Activated naive CD4-positive, alpha-beta T cell treated with anti-CD3 and anti-CD28 coated beads, Interleukin-2, amount 10 ng/mL, durations not matched to agents 7 days and 5 days (primary cell): ENCODE measurements around the gene LAMC3.
A peak's percentile ranks its signal among the peaks of the same experiment; 100 is the strongest.
"Not testable (repeated sequence)": the region's sequence is repeated elsewhere in the genome, so short reads cannot be mapped to it uniquely, and the experiment has no call there.

ENCODE experiments used
- CTCF ChIA-PET: fragments of 350-600 bp; sonication (Branson Sonifier 250); formaldehyde crosslinking; loops from one replicate; lab custom pipeline; 2021; ENCODE audit warnings: antibody characterized with exemption; lab: Charles Lee
- DNase-seq: peaks from one replicate; pipeline ENCODE4 v3.0.0-alpha.2; 2020
- H3K27ac Mint-ChIP-seq: one replicate; pipeline ENCODE4 v1.8.0; 2021; ENCODE audit warnings: mild to moderate bottlenecking, moderate library complexity, mixed read lengths
- H3K27me3 Mint-ChIP-seq: one replicate; pipeline ENCODE4 v1.8.0; 2021; ENCODE audit warnings: mild to moderate bottlenecking, mixed read lengths
- H3K36me3 Mint-ChIP-seq: one replicate; pipeline ENCODE4 v1.8.0; 2021; ENCODE audit warnings: mixed read lengths
- H3K4me1 Mint-ChIP-seq: one replicate; pipeline ENCODE4 v1.8.0; 2021; ENCODE audit warnings: mixed read lengths
- H3K4me3 Mint-ChIP-seq: one replicate; pipeline ENCODE4 v1.8.0; 2021; ENCODE audit warnings: mild to moderate bottlenecking, moderate library complexity, mixed read lengths
- H3K9me3 Mint-ChIP-seq: one replicate; pipeline ENCODE4 v1.8.0; 2021; ENCODE audit warnings: mixed read lengths

LAMC3 gene

GRCh38 chr9:130992682-130993032, 16.3 kb upstream of the LAMC3 start:
- no peak overlapping the region for H3K4me3 Mint-ChIP-seq
- no peak overlapping the region for H3K27ac Mint-ChIP-seq
- H3K4me1 Mint-ChIP-seq = no peaks in the 10 kb centered on the region
- CTCF ChIA-PET = no interaction called here
- H3K36me3 Mint-ChIP-seq = no peaks in the 10 kb centered on the region
- no peak for DNase-seq
- no peaks in the 10 kb centered on the region for H3K9me3 Mint-ChIP-seq
- H3K27me3 Mint-ChIP-seq = no peaks in the 10 kb centered on the region

GRCh38 chr9:130993303-130994030, 15.5 kb upstream of the LAMC3 start:
- Mint-ChIP-seq H3K4me3 (no peak overlapping the region), H3K9me3 (no peaks in the 10 kb centered on the region), H3K4me1 (no peaks in the 10 kb centered on the region), H3K27ac (no peak overlapping the region), H3K36me3 (no peaks in the 10 kb centered on the region), H3K27me3 (peaks cover 3% of the 10 kb centered on the region)
- CTCF ChIA-PET = no interaction called here
- no peak for DNase-seq

- H3K4me3 Mint-ChIP-seq = no peak overlapping the region
- no peaks in the 10 kb centered on the region for H3K4me1 Mint-ChIP-seq
- no peak for DNase-seq
- CTCF ChIA-PET = no interaction called here
- H3K27me3 Mint-ChIP-seq = peaks cover 13% of the 10 kb centered on the region
- no peaks in the 10 kb centered on the region for H3K36me3 Mint-ChIP-seq
- H3K27ac Mint-ChIP-seq = no peak overlapping the region
- H3K9me3 Mint-ChIP-seq = no peaks in the 10 kb centered on the region
Observed at GRCh38 chr9:130994135-130995085, 14.6 kb upstream of the LAMC3 start.

- Mint-ChIP-seq H3K27ac (no peak overlapping the region), H3K4me3 (no peak overlapping the region), H3K9me3 (no peaks in the 10 kb centered on the region), H3K27me3 (peaks cover 20% of the 10 kb centered on the region), H3K36me3 (no peaks in the 10 kb centered on the region), H3K4me1 (no peaks in the 10 kb centered on the region)
- CTCF ChIA-PET = no interaction called here
- DNase-seq = no peak
Observed at GRCh38 chr9:130995086-130996011, 13.6 kb upstream of the LAMC3 start.

- Mint-ChIP-seq H3K4me1 (no peaks in the 10 kb centered on the region), H3K4me3 (no peak overlapping the region), H3K9me3 (no peaks in the 10 kb centered on the region), H3K27ac (no peak overlapping the region), H3K36me3 (no peaks in the 10 kb centered on the region), H3K27me3 (peaks cover 29% of the 10 kb centered on the region)
- CTCF ChIA-PET = interaction anchor here (1.0 kb wide), 1 partner anchor 50 kb away, joined by 3 read pairs; no protein-coding TSS in a partner anchor
- no peak for DNase-seq
Observed at GRCh38 chr9:130996205-130996604, 12.8 kb upstream of the LAMC3 start.

GRCh38 chr9:130996676-130997394, 12.1 kb upstream of the LAMC3 start:
- no peaks in the 10 kb centered on the region for H3K4me1 Mint-ChIP-seq
- no peaks in the 10 kb centered on the region for H3K9me3 Mint-ChIP-seq

GRCh38 chr9:130997395-130997684, 11.6 kb upstream of the LAMC3 start:
- Mint-ChIP-seq H3K9me3 (no peaks in the 10 kb centered on the region), H3K4me1 (no peaks in the 10 kb centered on the region), H3K27me3 (peaks cover 35% of the 10 kb centered on the region), H3K4me3 (no peak overlapping the region), H3K36me3 (no peaks in the 10 kb centered on the region), H3K27ac (no peak overlapping the region)
- no peak for DNase-seq
- CTCF ChIA-PET = interaction anchor here (0.6 to 2.1 kb wide), 4 partner anchors 13 to 1394 kb away, joined by 3 to 10 read pairs (median 5); no protein-coding TSS in a partner anchor

More at GRCh38 chr9:130996676-130997394, 12.1 kb upstream of the LAMC3 start:
- Mint-ChIP-seq H3K36me3 (no peaks in the 10 kb centered on the region), H3K4me3 (no peak overlapping the region), H3K27me3 (peaks cover 34% of the 10 kb centered on the region), H3K27ac (no peak overlapping the region)
- DNase-seq = no peak
- CTCF ChIA-PET = interaction anchor here (0.6 to 2.1 kb wide), 5 partner anchors 14 to 1395 kb away, joined by 3 to 10 read pairs (median 5); no protein-coding TSS in a partner anchor

- Mint-ChIP-seq H3K9me3 (no peaks in the 10 kb centered on the region), H3K4me1 (no peaks in the 10 kb centered on the region), H3K4me3 (no peak overlapping the region), H3K36me3 (no peaks in the 10 kb centered on the region), H3K27ac (no peak overlapping the region), H3K27me3 (peaks cover 35% of the 10 kb centered on the region)
- peak; percentile 72 for DNase-seq
- CTCF ChIA-PET = interaction anchor here (0.6 to 2.1 kb wide), 10 partner anchors 13 to 297 kb away, joined by 3 to 10 read pairs (median 5); no protein-coding TSS in a partner anchor
Observed at GRCh38 chr9:130997925-130998596, 10.9 kb upstream of the LAMC3 start.

- CTCF ChIA-PET = interaction anchor here (0.6 to 2.1 kb wide), 10 partner anchors 12 to 298 kb away, joined by 3 to 10 read pairs (median 5); no protein-coding TSS in a partner anchor
- Mint-ChIP-seq H3K4me3 (no peak overlapping the region), H3K27ac (no peak overlapping the region), H3K36me3 (no peaks in the 10 kb centered on the region), H3K4me1 (no peaks in the 10 kb centered on the region), H3K27me3 (peaks cover 35% of the 10 kb centered on the region), H3K9me3 (no peaks in the 10 kb centered on the region)
- DNase-seq = no peak
Observed at GRCh38 chr9:130998597-130999244, 10.3 kb upstream of the LAMC3 start.

GRCh38 chr9:130999245-130999623, 9.7 kb upstream of the LAMC3 start:
- CTCF ChIA-PET = interaction anchor here (1.0 to 2.1 kb wide), 5 partner anchors 11 to 228 kb away, joined by 3 to 10 read pairs (median 6); no protein-coding TSS in a partner anchor
- H3K27me3 Mint-ChIP-seq = peaks cover 37% of the 10 kb centered on the region
- H3K4me1 Mint-ChIP-seq = no peaks in the 10 kb centered on the region
- no peak overlapping the region for H3K27ac Mint-ChIP-seq
- no peak for DNase-seq
- no peaks in the 10 kb centered on the region for H3K9me3 Mint-ChIP-seq
- H3K4me3 Mint-ChIP-seq = no peak overlapping the region
- H3K36me3 Mint-ChIP-seq = no peaks in the 10 kb centered on the region

- CTCF ChIA-PET = interaction anchor here (0.6 to 1.7 kb wide), 3 partner anchors 46 to 543 kb away, joined by 3 to 4 read pairs (median 3); no protein-coding TSS in a partner anchor
- H3K36me3 Mint-ChIP-seq, H3K9me3 Mint-ChIP-seq: not testable (repeated sequence)
Observed at GRCh38 chr9:131000526-131000925, 8.4 kb upstream of the LAMC3 start.

GRCh38 chr9:131001021-131001420, 8.0 kb upstream of the LAMC3 start:
- no peaks in the 10 kb centered on the region for H3K4me1 Mint-ChIP-seq

More at GRCh38 chr9:131000526-131000925, 8.4 kb upstream of the LAMC3 start:
- not testable (repeated sequence) for H3K4me3 Mint-ChIP-seq, H3K4me1 Mint-ChIP-seq, H3K27ac Mint-ChIP-seq, DNase-seq
- peaks cover 39% of the 10 kb centered on the region for H3K27me3 Mint-ChIP-seq

More at GRCh38 chr9:131001021-131001420, 8.0 kb upstream of the LAMC3 start:
- Mint-ChIP-seq H3K36me3 (no peaks in the 10 kb centered on the region), H3K27ac (no peak overlapping the region), H3K27me3 (peaks cover 43% of the 10 kb centered on the region), H3K4me3 (no peak overlapping the region), H3K9me3 (no peaks in the 10 kb centered on the region)
- no peak for DNase-seq
- CTCF ChIA-PET = interaction anchor here (1.2 to 1.7 kb wide), 2 partner anchors 45 to 135 kb away, joined by 3 to 4 read pairs; no protein-coding TSS in a partner anchor
